Fibroblast of skin of left biceps (primary cell): ENCODE data around the gene CST8.

Experiments used
- DNase-seq, 2 experiments: peaks; one replicate each; pipeline ENCODE4 v3.0.0-alpha.2; 2013; ENCODE audit warnings: low read depth in 2 of 2

Gene CST8

DNA sequence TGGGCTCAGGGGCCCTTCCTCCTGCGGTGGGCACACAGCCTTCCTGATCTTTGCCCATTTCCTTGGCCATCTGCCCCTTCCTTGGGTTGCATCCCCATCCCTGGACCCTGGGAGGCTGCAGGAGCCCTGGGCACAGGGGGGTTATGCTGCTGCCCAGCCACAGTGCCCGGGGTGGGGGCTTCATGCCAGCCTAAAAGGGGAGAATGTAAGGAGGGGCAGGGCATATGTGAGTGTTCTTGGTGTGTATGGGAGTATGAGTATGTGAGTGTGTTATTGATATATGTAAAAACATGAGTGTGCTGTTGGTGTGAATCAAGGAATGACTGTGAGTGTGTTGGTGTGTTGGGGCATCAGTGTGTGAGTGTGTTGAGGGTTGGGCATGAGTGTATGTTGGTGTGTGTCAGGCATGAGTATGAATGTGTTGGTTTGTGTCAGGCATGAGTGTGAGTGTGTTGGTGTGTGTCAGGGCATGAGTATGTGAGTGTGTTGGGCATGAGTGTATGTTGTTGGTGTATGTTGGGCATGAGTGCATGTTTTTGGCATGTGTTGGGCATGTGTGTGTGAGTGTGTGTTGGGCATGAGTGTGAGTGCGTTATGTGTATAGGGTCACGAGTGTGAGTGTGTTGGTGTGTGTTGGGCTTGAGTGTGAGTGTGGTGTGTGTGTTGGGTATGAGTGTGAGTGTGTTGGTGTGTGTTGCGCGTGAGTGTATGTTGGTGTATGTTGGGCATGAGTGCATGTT, 14.7 kb upstream of the CST8 start:
- no peak for DNase-seq

GRCh38 chr20:23477223-23477622, 13.7 kb upstream of the CST8 start:
- DNase-seq, result no peak

DNA sequence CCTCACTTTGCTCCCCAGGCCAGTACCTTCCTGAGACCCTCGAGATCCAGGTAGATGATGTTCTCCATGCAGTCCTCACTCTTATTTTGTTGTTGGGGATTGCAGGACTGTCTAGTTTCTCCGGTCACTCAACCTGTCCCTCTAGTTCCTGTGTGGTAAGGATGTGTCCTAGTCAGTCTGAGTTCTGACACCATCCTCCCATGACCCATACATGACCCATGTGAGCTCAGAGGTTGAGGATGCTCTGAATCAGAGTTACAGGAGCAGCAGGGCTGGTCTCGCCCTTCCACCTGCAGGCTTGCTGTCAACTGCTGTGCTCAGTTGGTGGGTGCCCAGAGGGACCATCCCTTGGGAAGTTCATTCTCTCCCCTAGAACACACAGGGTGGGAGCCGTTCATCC, 11.9 kb upstream of the CST8 start:
- no peak for DNase-seq

GRCh38 chr20:23482138-23482537, 8.8 kb upstream of the CST8 start:
- no peak for DNase-seq

GRCh38 chr20:23484081-23484480, 6.8 kb upstream of the CST8 start:
- no peak for DNase-seq

GRCh38 chr20:23488470-23488869, 2.4 kb upstream of the CST8 start:
- DNase-seq, result no peak

GRCh38 chr20:23488996-23489395, 1.9 kb upstream of the CST8 start:
- DNase-seq, result no peak

DNA sequence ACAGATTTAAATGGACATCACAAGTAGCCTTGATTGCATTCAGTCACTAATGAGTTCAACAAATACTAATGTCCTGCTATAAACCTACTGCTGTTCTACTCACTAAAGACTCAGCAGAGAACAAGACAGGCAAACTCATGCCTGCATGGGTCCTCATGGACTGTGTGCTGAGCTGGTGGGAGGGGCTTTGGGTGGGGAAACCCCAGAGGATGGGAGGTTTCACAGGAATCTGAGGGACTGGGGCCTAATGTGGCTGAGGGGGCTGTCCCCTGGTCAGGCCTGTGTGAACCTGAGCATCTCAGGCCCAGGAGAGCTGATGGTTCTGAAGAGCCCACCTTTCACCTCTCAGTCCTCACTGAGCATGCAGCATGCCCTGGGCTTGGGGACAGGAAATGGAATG, 1.4 kb downstream of the CST8 start:
- no peak for DNase-seq

GRCh38 chr20:23493172-23493772, 2.4 kb downstream of the CST8 start:
- DNase-seq, result no peak

GRCh38 chr20:23497536-23497935, 6.6 kb downstream of the CST8 start:
- DNase-seq, result no peak

DNA sequence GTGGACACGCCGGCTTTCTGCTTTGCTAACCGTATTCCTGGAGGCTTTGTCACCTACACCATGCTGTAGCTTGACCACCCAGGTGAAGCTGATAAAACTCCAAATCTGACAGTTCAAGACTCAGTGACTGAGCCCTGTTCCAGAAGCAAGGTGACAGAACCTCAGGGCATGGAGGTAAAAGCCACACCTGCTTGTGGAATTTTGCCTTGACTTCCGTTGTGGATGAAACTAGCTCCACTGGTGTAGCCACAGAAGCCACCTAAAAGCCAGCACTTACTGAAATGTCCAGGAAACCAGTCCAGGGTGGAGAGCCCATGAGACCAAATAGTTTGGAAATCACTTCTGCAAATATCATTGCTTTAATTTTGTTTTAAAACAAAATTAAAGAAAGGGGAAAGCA, 11.0 kb downstream of the CST8 start:
- DNase-seq, result no peak

DNA sequence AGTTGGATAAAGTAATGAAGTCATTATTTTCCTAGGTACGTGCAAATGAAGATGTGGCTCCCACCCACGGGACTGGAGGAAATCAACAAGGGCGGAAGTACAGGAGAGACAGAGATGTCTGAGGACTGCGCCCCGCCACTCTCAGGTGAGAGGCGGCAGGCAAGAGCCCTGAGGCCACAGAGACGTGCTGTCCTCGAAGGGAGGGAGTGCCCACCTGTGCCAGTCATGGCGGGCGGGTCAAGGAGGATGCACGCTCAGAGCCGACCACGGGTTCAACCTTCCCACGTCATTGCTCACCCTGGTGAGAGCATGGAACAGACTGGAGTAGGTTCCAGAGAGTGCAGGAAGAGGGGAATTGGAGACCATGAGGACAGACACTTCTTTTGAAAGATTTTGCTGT, 12.7 kb downstream of the CST8 start:
- no peak for DNase-seq

DNA sequence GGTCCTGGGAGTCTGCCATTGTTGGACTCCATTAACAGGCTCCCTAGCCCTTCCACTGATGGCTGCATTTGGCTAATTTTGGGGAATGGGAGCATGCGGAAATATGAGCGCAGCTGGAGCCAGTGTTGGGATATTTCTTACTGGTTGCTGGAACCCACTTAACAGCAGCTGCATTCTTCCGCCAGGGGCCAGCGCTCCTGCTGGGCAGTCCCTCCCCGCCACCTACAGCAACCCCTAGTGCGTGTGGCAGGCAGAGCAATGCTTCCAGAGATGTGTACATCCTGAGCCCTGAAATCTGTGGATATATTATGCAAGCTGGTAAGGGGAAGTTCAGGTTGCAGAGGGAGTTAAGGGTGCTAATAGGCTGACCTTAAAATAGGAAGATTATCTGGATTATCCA, 16.4 kb downstream of the CST8 start:
- DNase-seq, result no peak

DNA sequence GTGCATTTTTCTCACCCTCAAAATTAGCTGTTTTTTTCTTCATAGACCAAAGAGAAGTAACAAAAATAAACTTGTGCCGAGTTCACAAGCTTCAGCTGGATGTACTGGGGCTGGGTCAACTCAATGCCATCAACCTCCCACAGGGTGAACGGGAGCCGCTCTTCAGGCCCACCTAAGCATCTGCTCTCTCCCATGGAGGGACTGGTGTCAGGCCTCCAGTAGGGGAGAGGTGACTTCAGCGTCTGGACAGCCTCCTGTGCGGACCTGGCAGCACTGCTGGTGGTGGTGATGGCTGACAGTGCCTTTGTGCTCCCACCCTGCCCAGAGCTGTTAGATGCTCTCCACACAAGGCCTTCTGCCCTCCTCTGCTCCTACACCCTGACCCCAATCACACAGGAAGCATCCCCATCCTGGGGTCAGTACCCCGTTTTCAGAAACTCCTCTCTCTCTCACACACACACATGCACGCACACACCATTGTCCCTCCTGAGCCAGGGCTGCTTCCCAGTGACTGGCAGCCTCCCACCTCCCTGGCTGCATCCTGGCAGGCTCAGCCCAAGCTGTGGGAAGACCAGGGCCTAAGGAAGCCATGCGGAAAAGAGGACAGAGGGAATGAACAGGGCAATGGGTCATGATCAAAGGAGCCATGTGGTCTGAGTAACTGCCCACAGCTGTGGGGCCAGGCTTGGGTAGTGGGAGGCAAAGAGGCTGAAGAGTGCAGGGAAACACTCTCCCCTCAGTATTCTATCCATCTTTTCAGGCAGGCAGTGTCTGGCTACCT, 17.7 kb downstream of the CST8 start:
- no peak for DNase-seq

DNA sequence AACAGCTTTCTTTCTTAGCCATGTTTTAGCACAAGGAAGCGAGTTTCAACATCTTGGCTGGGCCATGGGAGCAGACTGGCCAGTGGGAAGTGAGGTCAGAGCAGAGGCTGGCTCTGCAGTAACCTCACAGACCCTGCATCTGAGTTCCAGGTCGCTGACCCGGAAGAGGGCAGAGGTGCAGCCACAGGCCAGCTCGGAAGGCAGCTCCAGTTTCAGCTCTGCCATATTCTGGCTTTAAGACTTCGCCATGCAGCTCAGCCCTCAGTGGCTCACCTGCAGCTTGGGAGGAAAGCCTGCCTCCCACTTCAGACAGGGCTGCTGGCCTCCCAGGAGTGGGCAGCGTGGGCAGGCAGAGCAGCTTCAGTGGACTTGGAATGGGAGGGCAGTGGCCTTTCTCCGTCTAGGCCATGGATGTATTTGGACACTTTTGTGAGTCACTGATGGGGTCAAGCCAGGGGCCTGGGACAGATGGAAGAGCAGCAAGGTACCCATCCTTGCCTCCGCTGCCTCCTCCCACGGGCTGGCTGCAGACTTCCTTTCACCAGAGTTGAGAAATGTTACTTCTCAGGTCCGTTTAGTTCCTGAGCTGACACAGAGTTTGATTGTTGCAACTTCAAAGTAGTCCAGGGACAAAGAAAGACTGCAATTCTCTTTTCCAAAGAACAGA, 18.5 kb downstream of the CST8 start:
- no peak for DNase-seq

DNA sequence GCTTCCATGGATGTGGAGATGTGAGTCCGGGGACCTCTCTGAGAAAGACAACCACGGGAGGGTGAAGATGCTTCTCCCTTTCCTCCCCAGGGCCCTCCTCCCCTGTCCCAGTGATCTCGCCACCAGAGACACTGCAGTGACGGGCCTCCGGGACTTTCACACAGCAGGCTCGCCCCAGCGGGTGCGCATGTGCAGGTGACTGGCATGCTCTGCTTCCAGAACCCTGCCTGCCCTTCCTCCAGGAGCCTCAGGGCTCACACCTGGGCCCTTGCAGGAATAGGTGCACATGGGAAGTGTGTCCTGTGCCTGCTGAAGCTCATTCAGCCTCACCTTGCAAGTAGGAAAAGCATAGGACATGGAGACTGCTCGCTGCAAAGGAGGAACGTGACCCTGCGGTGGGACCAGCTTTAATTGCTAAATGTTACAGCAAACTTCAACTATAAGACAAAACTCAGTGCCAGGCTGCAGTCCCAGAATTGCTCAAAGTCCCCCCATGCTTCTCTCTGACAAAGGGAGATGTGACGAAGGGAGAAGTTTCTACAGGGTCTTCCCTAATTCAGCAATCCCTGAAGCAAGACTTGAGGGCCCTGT, 19.2 kb downstream of the CST8 start:
- DNase-seq, result no peak

DNA sequence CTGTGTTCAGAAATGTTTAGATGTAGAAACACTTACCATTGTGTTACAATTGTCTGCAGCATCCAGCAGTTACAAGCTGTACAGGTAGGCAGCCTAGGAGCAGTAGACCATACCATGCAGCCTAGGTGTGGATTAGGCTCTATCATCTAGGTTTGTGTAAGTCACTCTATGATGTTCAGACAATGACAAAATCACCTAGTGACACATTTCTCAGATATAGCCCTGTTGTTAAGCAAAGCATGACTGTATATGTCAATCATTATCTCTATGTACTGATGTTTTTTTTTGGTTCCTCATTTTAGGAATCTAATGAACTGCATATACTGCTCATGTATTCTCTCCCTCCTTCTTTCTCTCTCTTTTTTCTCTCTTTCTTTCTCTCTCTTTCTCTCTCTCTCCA, 22.2 kb downstream of the CST8 start:
- no peak for DNase-seq

- no peak for DNase-seq
Measured at GRCh38 chr20:23514848-23515247, 23.9 kb downstream of the CST8 start.

DNA sequence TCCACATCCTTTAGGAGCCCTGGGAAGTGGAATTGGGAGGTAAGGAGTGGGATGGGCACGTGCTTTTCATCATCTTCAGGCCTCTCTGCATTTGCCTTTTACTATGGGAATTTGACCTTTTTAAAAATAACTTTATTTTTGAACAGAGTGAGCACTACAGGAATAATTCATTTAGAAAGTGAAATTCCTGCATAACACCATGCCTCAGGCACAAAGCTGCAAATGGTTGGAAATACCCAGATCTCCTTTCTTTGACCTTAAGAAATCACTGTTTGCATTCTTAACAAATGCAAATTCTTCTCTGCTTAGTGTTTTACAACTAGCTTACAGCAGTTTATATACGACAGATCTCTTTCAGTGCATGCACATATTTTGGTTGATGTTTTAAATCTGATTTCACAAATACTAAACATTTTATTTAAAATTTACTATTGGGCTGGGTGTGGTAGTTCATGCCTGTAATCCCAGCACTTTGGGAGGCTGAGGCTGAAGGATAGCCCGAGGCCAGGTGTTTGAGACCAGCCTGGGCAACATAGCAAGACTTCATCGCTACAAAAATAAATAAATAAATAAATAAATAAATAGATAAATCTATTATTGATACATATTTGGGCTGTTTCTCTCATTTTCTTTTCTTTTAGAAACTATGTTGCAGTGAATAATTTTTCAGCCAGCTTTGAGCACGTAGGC, 24.5 kb downstream of the CST8 start:
- DNase-seq, result no peak

- DNase-seq, result no peak
Measured at GRCh38 chr20:23517719-23518118, 26.8 kb downstream of the CST8 start.

- no peak for DNase-seq
Measured at GRCh38 chr20:23519556-23519955, 28.6 kb downstream of the CST8 start.

DNA sequence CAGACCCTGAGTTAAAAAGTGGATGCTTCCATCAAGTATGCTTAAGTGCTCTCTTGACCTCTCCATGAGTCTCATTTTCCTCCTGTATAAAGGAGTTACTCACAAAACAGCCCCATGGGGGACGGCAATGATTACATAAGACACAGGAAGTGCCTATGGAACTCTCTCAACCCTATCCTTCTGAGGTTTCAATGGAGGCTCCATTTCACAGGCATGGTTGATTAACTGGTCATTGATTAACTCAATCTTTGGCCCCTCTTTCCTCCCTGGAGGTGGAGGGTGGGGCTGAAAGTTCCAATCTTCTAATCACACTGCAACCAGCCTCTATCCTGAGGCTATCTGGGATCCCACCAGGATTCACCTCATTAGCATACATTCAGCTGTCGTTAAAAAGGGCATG, 29.3 kb downstream of the CST8 start:
- DNase-seq, result no peak
